GM12878 (cell line): ENCODE measurements around the gene FZD10. TPM values are rescaled to one million over a fixed set of nuclear protein-coding genes. Genes with fewer than 3 reads are reported as not detected.

Source experiments
- ATAC-seq: fragments of 200-7000 bp; cut with Tn5 transposase; 3 replicates; pipeline ENCODE4 v1.9.1; 2020; ENCODE audit warnings: mild to moderate bottlenecking, moderate library complexity
- BruUV-seq: library from RNA; stranded (reverse); fragments of 400-500 nt; replicated peaks from 2 replicates; lab custom pipeline; 2021; lab: Mats Ljungman, UMichigan
- CTCF ChIA-PET: fragments of 300-600 bp; sonication (Branson Sonifier 250); formaldehyde crosslinking; extraction: SDS; loops from one replicate; lab custom pipeline; 2021; ENCODE audit warnings: inconsistent platforms; lab: Yijun Ruan, JAX
- POLR2A ChIA-PET: fragments of 350-600 bp; formaldehyde crosslinking; extraction: SDS; loops from one replicate; lab custom pipeline; 2021; ENCODE audit warnings: inconsistent platforms; lab: Charles Lee
- RAD21 ChIA-PET: fragments of 300-600 bp; sonication (Branson Sonifier 250); formaldehyde crosslinking; loops from one replicate; lab custom pipeline; 2023; ENCODE audit warnings: antibody characterized with exemption; ENCODE audit not compliant: unreplicated experiment; lab: Charles Lee
- SMC1A ChIA-PET: fragments of 300-600 bp; sonication (Branson Sonifier 250); formaldehyde crosslinking; loops from one replicate; lab custom pipeline; 2023; ENCODE audit not compliant: unreplicated experiment, uncharacterized antibody; lab: Charles Lee
- DNase-seq: peaks from one replicate; pipeline ENCODE4 v3.0.0-alpha.2; 2011; ENCODE audit warnings: low read depth, low spot score
- FAIRE-seq: peaks from 3 replicates; lab custom pipeline; 2011; peaks lifted over from hg19 to GRCh38; lab: Jason Lieb, UNC
- H2AFZ ChIP-seq: 2 replicates; pipeline ENCODE4 v1.6.0; 2011; ENCODE audit warnings: low read depth, low read length, control low read depth; ENCODE audit not compliant: control insufficient read depth
- H3K27ac ChIP-seq: 2 replicates; pipeline ENCODE4 v1.5.1; 2011; ENCODE audit warnings: control low read depth; ENCODE audit not compliant: control insufficient read depth, insufficient read depth
- H3K27me3 ChIP-seq, 2 experiments: replicated peaks in 1 of 2; 2 replicates each; pipeline versions ENCODE4 v1.6.0 to v1.6.1; 2011; ENCODE audit warnings: low read length in 1 of 2; ENCODE audit not compliant: control insufficient read depth in 2 of 2, insufficient read depth in 2 of 2
- H3K36me3 ChIP-seq, 2 experiments: 2 replicates each; pipeline ENCODE4 v1.5.1; 2011; ENCODE audit warnings: low read length in 1 of 2; ENCODE audit not compliant: control insufficient read depth in 2 of 2, insufficient read depth in 2 of 2
- H3K4me1 ChIP-seq: 2 replicates; pipeline ENCODE4 v1.6.1; 2011; ENCODE audit warnings: mild to moderate bottlenecking, low read length, moderate library complexity, mixed read lengths; ENCODE audit not compliant: control insufficient read depth, insufficient read depth
- H3K4me2 ChIP-seq: 2 replicates; pipeline ENCODE4 v1.6.0; 2011; ENCODE audit warnings: control low read depth; ENCODE audit not compliant: control insufficient read depth, insufficient read depth
- H3K4me3 ChIP-seq: fragments of 200-600 bp; sonication (generic); 2 replicates; pipeline ENCODE4 v1.5.1; 2016
- H3K79me2 ChIP-seq: 2 replicates; pipeline ENCODE4 v1.6.0; 2011; ENCODE audit warnings: low read length; ENCODE audit not compliant: control insufficient read depth, insufficient read depth
- H3K9ac ChIP-seq: 2 replicates; pipeline ENCODE4 v1.8.0; 2011; ENCODE audit warnings: low read length, control low read depth, mixed read lengths; ENCODE audit not compliant: control insufficient read depth, insufficient read depth
- H3K9me3 ChIP-seq: replicated peaks from 3 replicates; pipeline ENCODE4 v1.5.1; 2011; ENCODE audit warnings: mild to moderate bottlenecking, low read length; ENCODE audit not compliant: control insufficient read depth, insufficient read depth
- H4K20me1 ChIP-seq: 2 replicates; pipeline ENCODE4 v1.6.0; 2011; ENCODE audit not compliant: control insufficient read depth, insufficient read depth
- ASH2L ChIP-seq: fragments of 300-600, 200-600 bp; sonication (generic); IDR thresholded peaks from 2 replicates; pipeline ENCODE4 v1.6.1; 2017; ENCODE audit warnings: low read depth, mild to moderate bottlenecking, borderline replicate concordance
- IKZF1 ChIP-seq: fragments of 450-650 bp; conservative IDR thresholded peaks from 2 replicates; pipeline ENCODE4 v1.6.1; 2017; ENCODE audit warnings: antibody characterized with exemption, mild to moderate bottlenecking
- KDM1A ChIP-seq: fragments of 200-600 bp; sonication (generic); IDR thresholded peaks from 2 replicates; pipeline ENCODE4 v1.6.1; 2016; ENCODE audit warnings: borderline replicate concordance
- SREBF2 ChIP-seq: IDR thresholded peaks from 2 replicates; pipeline ENCODE4 v1.6.1; 2012; ENCODE audit warnings: mild to moderate bottlenecking, low read length
- WGBS: methylation state at CpG from one replicate; pipeline ENCODE4 v1.1.6; 2016; ENCODE audit warnings: low lambda C conversion rate; ENCODE audit not compliant: insufficient replicate concordance, insufficient coverage; ENCODE audit errors: missing lambda C conversion rate; 5-methylcytosine and 5-hydroxymethylcytosine counted together
- in situ Hi-C: fragments of 300-500 bp; cut with MboI; formaldehyde crosslinking; loops from 9 replicates; pipeline ENCODE4 v1.14.3; 2018; ENCODE audit warnings: mixed read lengths
- intact Hi-C: fragments of 100-400 bp; cut with micrococcal nuclease; formaldehyde crosslinking; loops from one replicate; pipeline ENCODE4 v1.14.2; 2022; ENCODE audit not compliant: unreplicated experiment
- polyA plus RNA-seq, 11 experiments: library from polyadenylated mRNA; depleted of rRNA in 4 of 11; unstranded in 6 of 11; stranded (reverse) in 5 of 11; fragments of >200 nt; fragmentation: Nextera tagmentation in 4 of 11; fragmentation: Illumina TruSeq in 1 of 11; extraction: Ambion mirVana in 4 of 11; extraction: Trizol in 1 of 11; gene quantifications; 1 replicate in 1 of 11; 2 replicates in 10 of 11; pipeline versions ENCODE4 v1.2.1 to v1.2.3, GENCODE V29; 2011 to 2016; ENCODE audit warnings: inconsistent platforms in 2 of 11, missing spikeins in 2 of 11, low read depth in 1 of 11
- total RNA-seq, 4 experiments: library from RNA; depleted of rRNA in 3 of 4; stranded (reverse); fragments of >200 nt in 3 of 4; fragmentation: Illumina TruSeq in 1 of 4; extraction: Trizol in 1 of 4; gene quantifications; 2 replicates each; pipeline versions ENCODE4 v1.2.1 to v1.2.3, GENCODE V29; 2013 to 2021
- TF ChIP-seq, protein P1 (sequence below): IDR thresholded peaks from 2 replicates; pipeline ENCODE4 v1.6.1; 2011; ENCODE audit warnings: borderline replicate concordance, low read depth, mild to moderate bottlenecking, moderate library complexity, mixed read lengths, low read length; ENCODE audit not compliant: insufficient read depth; ENCODE audit errors: extremely low read length

FZD10 gene
- total and polyA plus RNA-seq, 10 of the 15 experiments (the other 5 are each of a cell fraction or from before 2014, with no cell fraction given): not detected

DNA sequence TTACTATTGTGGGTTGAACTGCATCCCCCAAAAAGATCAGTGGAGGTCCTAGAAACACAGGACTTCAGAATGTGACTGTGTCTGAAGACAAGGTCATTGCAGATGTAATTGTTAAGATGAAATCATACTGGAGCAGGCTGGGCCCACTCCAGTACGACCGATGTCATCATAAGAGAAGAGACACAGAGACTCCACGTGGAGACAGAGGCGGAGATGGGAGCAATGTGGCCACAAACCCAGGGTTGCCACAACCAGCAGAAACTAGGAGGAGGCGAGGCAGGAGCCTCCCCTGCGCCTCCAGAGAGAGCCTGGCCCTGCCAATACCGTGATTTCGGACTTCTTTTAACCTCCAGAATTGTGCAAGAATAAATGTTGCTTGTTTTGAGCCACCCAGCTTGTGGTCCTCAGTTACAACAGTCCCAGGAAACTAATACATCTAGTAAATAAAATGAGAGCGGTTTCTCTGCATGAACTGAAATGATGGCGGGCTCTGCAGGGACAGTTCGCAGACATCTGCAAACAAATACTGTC, 25.7 kb upstream of the FZD10 start:
- Histone ChIP-seq H3K4me1 (no peaks in the 10 kb centered on the region), H3K27me3 (no peaks in the 10 kb centered on the region), H3K9me3 (no peaks in the 10 kb centered on the region; the same call in 2 of the 3 replicates), H4K20me1 (no peaks in the 10 kb centered on the region), H3K36me3 (no peaks in the 10 kb centered on the region), H2AFZ (no peak overlapping the region), H3K4me3 (no peak overlapping the region), H3K27ac (no peak overlapping the region), H3K79me2 (no peaks in the 10 kb centered on the region), H3K9ac (no peak overlapping the region), H3K4me2 (no peak overlapping the region)
- in situ Hi-C loops: no loop called here
- 11% methylated on average over 11 of the region's 11 CpGs for WGBS
- BruUV-seq: no TSS peak
- TF ChIP-seq, protein P1, sequence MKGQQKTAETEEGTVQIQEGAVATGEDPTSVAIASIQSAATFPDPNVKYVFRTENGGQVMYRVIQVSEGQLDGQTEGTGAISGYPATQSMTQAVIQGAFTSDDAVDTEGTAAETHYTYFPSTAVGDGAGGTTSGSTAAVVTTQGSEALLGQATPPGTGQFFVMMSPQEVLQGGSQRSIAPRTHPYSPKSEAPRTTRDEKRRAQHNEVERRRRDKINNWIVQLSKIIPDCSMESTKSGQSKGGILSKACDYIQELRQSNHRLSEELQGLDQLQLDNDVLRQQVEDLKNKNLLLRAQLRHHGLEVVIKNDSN: no peak
- TF ChIP-seq IKZF1: no peak
- TF ChIP-seq KDM1A: no peak
- no peak for TF ChIP-seq ASH2L
- TF ChIP-seq SREBF2: no peak
- FAIRE-seq (no peak), DNase-seq (no peak), ATAC-seq (no peak)
- ChIA-PET POLR2A (no interaction called here), SMC1A (no interaction called here), RAD21 (no interaction called here), CTCF (no interaction called here)
- intact Hi-C loops: no loop called here
